HS-5 (cell line): ENCODE results near the gene ERC2.

Source experiments
- DNase-seq: peaks from one replicate; pipeline ENCODE4 v3.0.0-alpha.2; 2012; ENCODE audit warnings: low read depth

The ERC2 gene

DNA sequence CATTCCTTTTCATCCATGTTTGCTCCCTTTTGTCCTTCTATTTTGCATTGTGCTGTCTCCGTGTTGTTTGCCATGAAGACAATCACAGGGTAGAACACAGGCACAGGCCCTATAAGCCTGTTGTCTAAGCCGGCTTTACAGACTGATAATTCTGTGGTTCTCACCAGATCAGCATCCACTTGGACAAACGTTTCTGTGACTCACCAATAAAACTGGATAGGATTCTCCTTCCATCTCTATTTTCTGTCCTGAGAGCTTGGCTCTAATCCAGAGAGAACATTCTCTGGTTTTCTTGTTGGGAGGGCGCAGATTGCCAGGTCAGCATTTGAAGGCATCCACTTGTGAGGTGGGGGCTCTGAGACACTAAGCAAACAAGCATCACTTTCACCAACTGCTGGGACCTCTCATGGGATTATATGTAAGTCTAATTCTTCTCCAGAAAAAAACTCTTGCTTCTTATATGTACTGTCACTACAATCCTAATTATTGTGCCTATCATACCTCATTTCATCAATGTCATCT, 101.6 kb downstream of the ERC2 start:
- DNase-seq: no peak

DNA sequence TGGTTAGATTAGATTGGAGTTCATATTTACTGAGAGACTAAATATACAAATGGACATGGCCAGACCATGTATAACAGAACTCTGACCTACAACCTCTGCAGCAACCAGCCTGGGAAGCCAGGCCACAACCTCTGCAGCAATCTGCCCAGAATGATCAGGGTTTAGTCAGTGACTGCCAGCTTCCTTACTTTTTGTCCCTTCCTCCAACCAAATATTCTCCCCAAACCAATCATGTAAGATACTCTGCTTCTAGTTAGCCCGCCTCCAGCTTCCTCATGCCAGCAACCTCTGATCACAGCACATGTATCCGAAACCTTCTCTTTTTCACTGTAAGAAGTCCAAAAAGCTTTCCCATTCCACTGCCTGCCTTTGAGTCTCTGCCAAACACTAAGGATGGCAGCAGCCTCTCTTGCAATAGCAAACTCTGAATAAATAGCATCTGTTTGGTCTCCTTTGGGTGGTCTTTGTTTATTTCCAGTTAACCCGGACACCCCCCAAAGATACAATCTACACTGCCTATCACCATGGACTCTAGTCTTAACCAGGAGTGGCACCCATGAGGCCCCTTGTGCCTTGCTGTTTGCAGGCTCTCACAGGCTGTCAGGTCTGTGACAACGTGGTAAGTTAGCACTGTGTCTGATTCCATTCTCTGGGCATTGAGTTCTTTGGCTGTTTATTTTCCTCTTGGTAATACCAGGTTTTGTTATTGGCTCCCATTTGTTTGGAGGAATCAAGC, 102.2 kb downstream of the ERC2 start:
- DNase-seq: no peak

DNA sequence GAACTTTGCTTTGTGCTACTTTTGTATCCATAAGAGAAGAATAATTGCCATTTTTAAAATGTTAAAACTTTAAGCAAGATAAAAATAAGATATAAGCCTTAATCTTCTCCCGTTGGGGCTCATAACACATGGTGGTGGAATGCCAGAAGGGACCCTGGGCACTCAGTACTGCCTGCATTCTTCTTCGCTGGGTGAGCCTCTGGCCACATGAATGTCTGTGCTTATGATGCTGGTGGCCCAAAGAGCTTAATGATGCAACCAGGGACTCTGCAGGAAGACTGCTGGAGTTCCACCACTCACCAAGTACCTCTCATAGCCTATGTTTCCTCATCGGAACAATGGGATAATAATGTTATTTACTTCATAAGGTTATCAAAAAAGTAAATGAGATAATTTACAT, 103.6 kb downstream of the ERC2 start:
- no peak for DNase-seq

DNA sequence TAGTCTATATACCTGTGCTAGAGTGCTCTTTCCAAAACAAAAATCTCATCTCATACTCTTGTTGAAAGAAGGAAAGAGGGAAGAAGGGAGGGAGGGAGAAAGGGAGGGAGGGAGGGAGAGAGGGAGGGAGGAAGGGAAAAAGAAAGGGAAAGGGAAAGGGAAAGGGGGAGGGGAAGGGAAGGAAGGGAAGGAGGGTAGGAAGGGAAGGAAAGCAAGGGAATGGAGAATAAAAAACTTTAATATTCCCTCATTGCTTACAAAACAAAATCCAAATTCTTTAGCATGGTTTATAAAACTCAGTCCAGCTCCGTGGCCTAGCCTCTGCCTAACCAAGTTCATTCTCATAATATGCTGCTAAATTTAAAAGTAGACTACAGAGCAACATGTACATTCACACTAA, 104.5 kb downstream of the ERC2 start:
- DNase-seq: no peak

- DNase-seq: no peak
Observed at GRCh38 chr3:56361731-56362130, 106.5 kb downstream of the ERC2 start.

- no peak for DNase-seq
Observed at GRCh38 chr3:56357266-56357665, 111.0 kb downstream of the ERC2 start.

GRCh38 chr3:56356808-56357207, 111.5 kb downstream of the ERC2 start:
- DNase-seq: no peak

DNA sequence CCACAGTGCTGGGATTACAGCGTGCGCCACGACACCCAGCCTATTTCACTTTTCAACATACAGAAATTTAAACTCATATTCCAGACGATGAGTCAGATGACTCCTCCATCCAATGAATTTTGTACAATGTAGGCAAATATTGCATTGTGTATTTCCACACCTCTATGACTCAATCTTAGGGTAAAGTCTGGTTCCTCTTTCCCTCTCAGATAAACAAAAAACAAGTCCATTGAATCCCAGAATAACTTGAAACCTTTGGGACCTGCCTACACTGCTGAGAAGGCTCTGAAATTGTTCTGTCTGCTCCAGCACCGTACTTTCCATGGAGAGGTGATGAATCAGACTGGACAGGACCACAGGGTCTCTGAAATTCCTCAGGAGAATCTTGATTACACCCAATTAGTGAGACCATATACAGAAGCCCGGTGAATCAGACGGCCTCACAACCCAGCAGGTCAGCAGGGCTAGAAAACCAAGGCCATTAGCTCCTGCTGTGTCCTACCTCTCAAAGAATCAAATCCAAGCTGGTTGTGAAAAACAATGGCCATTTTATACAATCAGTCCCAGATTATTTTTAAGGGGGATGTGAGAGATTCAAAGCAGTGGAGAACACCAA, 112.6 kb downstream of the ERC2 start:
- DNase-seq: no peak

DNA sequence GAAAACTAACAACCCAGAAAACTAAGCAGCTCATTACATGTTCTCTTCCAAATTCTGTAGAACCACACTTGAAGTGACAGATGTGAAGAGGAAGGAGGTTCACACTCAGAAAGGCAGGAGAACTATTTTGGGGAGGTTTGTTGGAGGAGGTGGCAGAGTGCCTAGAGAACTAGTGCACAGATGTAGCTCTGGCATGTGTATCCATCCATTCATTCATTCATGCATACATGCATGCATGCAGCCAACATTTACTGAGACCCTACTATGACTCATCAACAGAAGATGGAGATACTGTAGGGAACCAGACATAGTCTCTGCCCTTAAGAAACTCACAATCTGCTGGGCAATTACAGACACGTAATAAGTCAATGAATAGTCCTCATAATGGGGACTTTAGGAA, 116.7 kb downstream of the ERC2 start:
- DNase-seq: no peak

GRCh38 chr3:56347219-56347871, 120.9 kb downstream of the ERC2 start:
- DNase-seq: no peak

GRCh38 chr3:56342475-56342874, 125.8 kb downstream of the ERC2 start:
- no peak for DNase-seq

DNA sequence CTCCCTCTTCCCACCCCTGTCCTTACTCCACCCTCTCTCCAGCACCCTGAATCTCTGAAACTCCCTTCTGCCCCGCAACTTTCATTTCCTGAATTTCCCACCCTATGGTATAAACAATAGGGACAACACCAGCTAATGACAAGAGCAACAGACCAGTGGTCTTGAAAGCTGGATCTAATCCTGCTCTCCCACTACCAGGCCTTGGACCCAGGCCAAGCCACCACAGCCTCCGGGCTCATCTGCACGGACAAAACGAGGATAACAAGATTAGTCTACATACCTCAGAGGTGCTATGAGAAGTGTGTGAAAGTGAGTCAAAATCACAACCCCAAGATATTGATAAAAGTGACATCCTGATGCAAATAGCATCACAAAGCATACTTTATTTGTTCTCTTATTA, 128.6 kb downstream of the ERC2 start:
- no peak for DNase-seq

GRCh38 chr3:56339244-56339643, 129.0 kb downstream of the ERC2 start:
- DNase-seq: no peak

GRCh38 chr3:56336023-56336422, 132.2 kb downstream of the ERC2 start:
- no peak for DNase-seq

GRCh38 chr3:56324473-56324872, 143.8 kb downstream of the ERC2 start:
- DNase-seq: no peak

- DNase-seq: peak; percentile 76
Observed at GRCh38 chr3:56323986-56324420, 144.3 kb downstream of the ERC2 start.

- no peak for DNase-seq
Observed at GRCh38 chr3:56322862-56323261, 145.4 kb downstream of the ERC2 start.

DNA sequence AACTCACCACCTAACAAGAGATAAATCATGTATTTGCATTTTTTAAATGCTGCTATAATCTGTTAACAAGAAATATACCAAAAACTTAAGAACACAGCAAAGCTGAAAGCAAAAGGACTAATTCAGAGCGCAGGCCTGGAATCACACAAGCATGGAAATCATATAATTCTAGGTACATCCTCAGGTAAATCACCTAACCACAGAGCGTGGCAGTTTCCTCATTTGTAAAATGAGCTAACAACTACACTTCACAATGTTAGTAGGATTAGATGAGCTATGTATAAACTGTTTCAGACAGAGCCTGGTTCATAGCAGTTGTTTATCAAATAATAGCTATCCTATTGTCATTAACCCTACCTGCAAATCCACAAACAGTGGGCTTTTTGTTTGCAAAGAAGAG, 146.4 kb downstream of the ERC2 start:
- DNase-seq: no peak

GRCh38 chr3:56321383-56321782, 146.9 kb downstream of the ERC2 start:
- no peak for DNase-seq

GRCh38 chr3:56320883-56321282, 147.4 kb downstream of the ERC2 start:
- no peak for DNase-seq

GRCh38 chr3:56318891-56319290, 149.4 kb downstream of the ERC2 start:
- DNase-seq: no peak

GRCh38 chr3:56316944-56317343, 151.3 kb downstream of the ERC2 start:
- no peak for DNase-seq

DNA sequence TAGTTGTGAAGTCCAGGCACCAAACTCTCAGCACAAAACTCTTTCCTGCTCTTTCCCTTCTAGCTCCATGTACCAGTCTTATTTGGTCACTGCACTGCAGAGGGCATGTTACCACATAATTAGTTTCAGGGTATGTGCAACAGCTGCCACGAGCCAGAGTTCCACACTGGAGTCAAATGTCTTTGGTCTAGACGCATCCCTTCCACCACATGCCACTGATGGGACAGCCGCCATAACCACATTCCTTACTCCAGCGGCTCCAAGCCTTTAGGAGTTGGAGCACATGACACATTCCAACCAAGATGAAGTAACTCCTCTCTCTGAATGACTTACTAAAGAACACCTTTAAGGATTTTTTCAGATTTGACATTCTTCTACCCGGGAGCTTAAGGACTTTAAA, 153.4 kb downstream of the ERC2 start:
- DNase-seq: peak; percentile 44
